A549 (cell line): Measurements from ENCODE around the gene USP30. TPM values are rescaled to one million over a fixed set of nuclear protein-coding genes. Genes with fewer than 3 reads are reported as not detected.

ENCODE experiments used
- ATAC-seq, 2 experiments: fragments of 200-7000 bp in 1 of 2; fragments of >200 bp in 1 of 2; cut with Nextera tagmentation in 1 of 2; cut with Tn5 transposase in 1 of 2; 3 replicates each; pipeline versions ENCODE4 v1.8.0 to v1.9.1; 2018 to 2020; ENCODE audit warnings: mild to moderate bottlenecking in 1 of 2, moderate library complexity in 1 of 2
- CTCF ChIA-PET: fragments of 300-600 bp; sonication (Branson Sonifier 250); formaldehyde crosslinking; extraction: SDS; loops from one replicate; lab custom pipeline; 2021; ENCODE audit warnings: antibody characterized with exemption, inconsistent platforms; lab: Yijun Ruan, JAX
- POLR2A ChIA-PET: fragments of 350-600 bp; formaldehyde crosslinking; extraction: SDS; loops from one replicate; lab custom pipeline; 2021; ENCODE audit warnings: antibody characterized with exemption, inconsistent platforms; lab: Yijun Ruan, JAX
- DNase-seq, 2 experiments: peaks; one replicate each; pipeline versions ENCODE4 v3.0.0 to v3.0.0-alpha.2; 2011 to 2016; ENCODE audit warnings: low read depth in 1 of 2, low spot score in 1 of 2
- FAIRE-seq: peaks from 2 replicates; lab custom pipeline; 2011; peaks lifted over from hg19 to GRCh38; lab: Jason Lieb, UNC
- H3K27ac ChIP-seq, 2 experiments: fragments of >200 bp; sonication (Bioruptor Twin); formaldehyde crosslinking; 3 replicates each; pipeline ENCODE4 v1.5.1; 2016 to 2017
- H3K4me1 ChIP-seq: fragments of >200 bp; sonication (Bioruptor Twin); formaldehyde crosslinking; 3 replicates; pipeline ENCODE4 v1.6.1; 2016
- H3K4me2 ChIP-seq: fragments of >200 bp; sonication (Bioruptor Twin); formaldehyde crosslinking; 3 replicates; pipeline ENCODE4 v1.6.1; 2016
- H3K4me3 ChIP-seq: fragments of >200 bp; sonication (Bioruptor Twin); formaldehyde crosslinking; 3 replicates; pipeline ENCODE4 v1.5.1; 2016
- H3K9me3 ChIP-seq: fragments of >200 bp; sonication (Bioruptor Twin); formaldehyde crosslinking; 3 replicates; pipeline ENCODE4 v1.6.1; 2016
- ATOH8 ChIP-seq: fragments of 250-450 bp; sonication (Bioruptor Pico); IDR thresholded peaks from 2 replicates; pipeline ENCODE4 v1.5.0; 2020; ENCODE audit warnings: low read depth, mild to moderate bottlenecking, moderate library complexity
- CBX2 ChIP-seq: fragments of 200-600 bp; sonication (generic); IDR thresholded peaks from 2 replicates; pipeline ENCODE4 v1.6.1; 2016; ENCODE audit warnings: low read depth, mild to moderate bottlenecking, borderline replicate concordance
- CBX8 ChIP-seq: fragments of 200-600 bp; sonication (generic); IDR thresholded peaks from 2 replicates; pipeline ENCODE4 v1.6.1; 2016
- E2F6 ChIP-seq: IDR thresholded peaks from 2 replicates; pipeline ENCODE4 v1.6.1; 2012; ENCODE audit warnings: low read depth, borderline replicate concordance
- EHMT2 ChIP-seq: fragments of 200-600 bp; sonication (generic); IDR thresholded peaks from 2 replicates; pipeline ENCODE4 v1.6.1; 2016; ENCODE audit warnings: antibody characterized with exemption, low read depth, mild to moderate bottlenecking, moderate library complexity
- ELK1 ChIP-seq: fragments of 150-350 bp; IDR thresholded peaks from 2 replicates; pipeline ENCODE4 v1.6.1; 2014; ENCODE audit warnings: low read depth, mild to moderate bottlenecking, low read length
- HDAC2 ChIP-seq: fragments of 200-600 bp; sonication (generic); IDR thresholded peaks from 2 replicates; pipeline ENCODE4 v1.6.1; 2016
- HES2 ChIP-seq: fragments of >200 bp; sonication (Bioruptor Twin); formaldehyde crosslinking; IDR thresholded peaks from 2 replicates; pipeline ENCODE4 v1.6.1; 2016
- HEYL ChIP-seq: fragments of 250-450 bp; sonication (Bioruptor Pico); IDR thresholded peaks from 2 replicates; pipeline ENCODE4 v1.8.0; 2021; ENCODE audit warnings: mild to moderate bottlenecking, moderate library complexity
- MAX ChIP-seq: IDR thresholded peaks from 2 replicates; pipeline ENCODE4 v1.6.1; 2012
- NPAS2 ChIP-seq: fragments of 250-450 bp; sonication (Bioruptor Pico); IDR thresholded peaks from 2 replicates; pipeline ENCODE4 v1.8.0; 2022; ENCODE audit warnings: mild to moderate bottlenecking, moderate library complexity, borderline replicate concordance
- NR3C1 ChIP-seq: fragments of >200 bp; sonication (Bioruptor Twin); formaldehyde crosslinking; IDR thresholded peaks from 3 replicates; pipeline ENCODE4 v1.6.1; 2017
- PBX3 ChIP-seq: IDR thresholded peaks from 2 replicates; pipeline ENCODE4 v1.6.1; 2012
- POLR2AphosphoS2 ChIP-seq: conservative IDR thresholded peaks from 2 replicates; pipeline ENCODE4 v1.6.1; 2012; ENCODE audit warnings: low read length, improper control_type of control experiment, inconsistent platforms
- RAD21 ChIP-seq, 2 experiments: fragments of >200 bp in 1 of 2; sonication (Bioruptor Twin) in 1 of 2; formaldehyde crosslinking in 1 of 2; IDR thresholded peaks in 1 of 2; conservative IDR thresholded peaks in 1 of 2; 2 replicates in 1 of 2; 3 replicates in 1 of 2; pipeline ENCODE4 v1.6.1; 2012 to 2018; ENCODE audit warnings: inconsistent platforms in 1 of 2
- RCOR1 ChIP-seq: fragments of 150-350 bp; IDR thresholded peaks from 2 replicates; pipeline ENCODE4 v1.6.1; 2014; ENCODE audit warnings: antibody characterized with exemption, low read length, low read depth
- SREBF2 ChIP-seq: fragments of 450-650 bp; IDR thresholded peaks from 2 replicates; pipeline ENCODE4 v1.6.1; 2014; ENCODE audit warnings: mild to moderate bottlenecking, moderate library complexity
- TFCP2L1 ChIP-seq: fragments of 250-450 bp; sonication (Bioruptor Pico); IDR thresholded peaks from 2 replicates; pipeline ENCODE4 v1.5.0; 2021; ENCODE audit warnings: mild to moderate bottlenecking
- TP53 ChIP-seq: fragments of 250-450 bp; sonication (Bioruptor Pico); IDR thresholded peaks from 2 replicates; pipeline ENCODE4 v1.5.0; 2021; ENCODE audit warnings: mild to moderate bottlenecking, moderate library complexity
- USF2 ChIP-seq: fragments of 450-650 bp; IDR thresholded peaks from 2 replicates; pipeline ENCODE4 v1.6.1; 2014; ENCODE audit warnings: antibody characterized with exemption
- ZFP36 ChIP-seq: fragments of 450-650 bp; IDR thresholded peaks from 2 replicates; pipeline ENCODE4 v1.6.1; 2014; ENCODE audit warnings: borderline replicate concordance; ENCODE audit not compliant: partially characterized antibody
- ZNF302 ChIP-seq: fragments of 250-450 bp; sonication (Bioruptor Pico); IDR thresholded peaks from 2 replicates; pipeline ENCODE4 v1.9.0; 2021; ENCODE audit warnings: inconsistent platforms, mild to moderate bottlenecking, moderate library complexity
- WGBS: methylation state at CpG from one replicate; pipeline ENCODE4 v1.1.6; 2017; ENCODE audit errors: missing lambda C conversion rate; 5-methylcytosine and 5-hydroxymethylcytosine counted together
- polyA plus RNA-seq, 4 experiments: library from polyadenylated mRNA; depleted of rRNA in 3 of 4; stranded (reverse); fragments of >200 nt; fragmentation: RNase III in 1 of 4; extraction: RNeasy Plus Mini Kit Qiagen cat#74134 plus additional on column Dnase treatment in 1 of 4; gene quantifications; 2 replicates in 3 of 4; 3 replicates in 1 of 4; pipeline ENCODE4 v1.2.3, GENCODE V29; 2011 to 2017

USP30 gene
- polyA plus RNA-seq, 2 of the 4 experiments (the other 2 are of a cell fraction): 6.8 to 19.6 TPM

GRCh38 chr12:109102491-109102890 lies 50.1 kb downstream of the USP30 start:
- 90% methylated on average over 3 of the region's 3 CpGs for WGBS
- H3K4me2 ChIP-seq: no peak overlapping the region
- TF ChIP-seq SREBF2: no peak
- TF ChIP-seq ATOH8: no peak
- TF ChIP-seq CBX8: no peak
- TF ChIP-seq ELK1: no peak
- no peak for TF ChIP-seq NPAS2
- no peak for TF ChIP-seq CBX2
- no peak for TF ChIP-seq TFCP2L1 (CRISPR knock-in tag)
- no peak for TF ChIP-seq HEYL
- TF ChIP-seq POLR2AphosphoS2: no peak
- TF ChIP-seq MAX: no peak
- no peak for TF ChIP-seq E2F6
- no peak for TF ChIP-seq HES2
- TF ChIP-seq RCOR1: no peak
- TF ChIP-seq, all 56 proteins: peak for 0
- no peaks in the 10 kb centered on the region for H3K9me3 ChIP-seq
- POLR2A ChIA-PET: interaction anchor here (1.0 kb wide), 1 partner anchor 9 kb away, joined by 3 read pairs; no protein-coding TSS in a partner anchor
- CTCF ChIA-PET: interaction anchor here (1.5 to 2.1 kb wide), 3 partner anchors 8 to 10 kb away, joined by 3 to 13 read pairs (median 5); partner anchors contain the start of gene ALKBH2
- FAIRE-seq: no peak
- no peak overlapping the region for H3K4me3 ChIP-seq
- peaks cover 7% of the 10 kb centered on the region; the same call in 2 of the 3 replicates for H3K4me1 ChIP-seq
- no peak for ATAC-seq
- DNase-seq: no peak
- no peak overlapping the region for H3K27ac ChIP-seq

GRCh38 chr12:109105176-109105575 lies 52.8 kb downstream of the USP30 start:
- H3K4me2 ChIP-seq: no peak overlapping the region
- 94% methylated on average over 5 of the region's 5 CpGs for WGBS
- CTCF ChIA-PET: interaction anchor here (1.1 to 1.4 kb wide), 2 partner anchors 16 to 289 kb away, joined by 3 to 4 read pairs; no protein-coding TSS in a partner anchor
- H3K27ac ChIP-seq: no peak overlapping the region
- ATAC-seq: no peak
- no peak for DNase-seq
- no peak overlapping the region for H3K4me3 ChIP-seq
- no peak for FAIRE-seq
- H3K9me3 ChIP-seq: no peaks in the 10 kb centered on the region
- TF ChIP-seq RAD21 (conservative IDR thresholded peaks at IDR 0.05 in 1 of 2, IDR thresholded peaks at IDR 0.05 in 1 of 2) (no peak), ZFP36 (no peak)
- peaks cover under 1% of the 10 kb centered on the region; the same call in 2 of the 3 replicates for H3K4me1 ChIP-seq
- POLR2A ChIA-PET: no interaction called here

GRCh38 chr12:109109746-109110350 lies 57.5 kb downstream of the USP30 start:
- ChIA-PET POLR2A (interaction anchor here (0.6 kb wide), 1 partner anchor 83 kb away, joined by 4 read pairs; no protein-coding TSS in a partner anchor), CTCF (interaction anchor here (0.6 to 3.3 kb wide), 2 partner anchors 11 to 56 kb away, joined by 3 to 29 read pairs; no protein-coding TSS in a partner anchor)
- no peak for TF ChIP-seq HES2
- TF ChIP-seq EHMT2: no peak
- TF ChIP-seq ELK1: no peak
- no peak for TF ChIP-seq TP53 (CRISPR knock-in tag)
- no peak for TF ChIP-seq HDAC2
- no peak for TF ChIP-seq TFCP2L1 (CRISPR knock-in tag)
- TF ChIP-seq NR3C1: no peak
- TF ChIP-seq NPAS2: no peak
- no peak for TF ChIP-seq USF2
- TF ChIP-seq ZNF302 (CRISPR knock-in tag): no peak
- TF ChIP-seq PBX3: no peak
- no peak overlapping the region for H3K4me2 ChIP-seq
- no peak for ATAC-seq
- no peak for FAIRE-seq
- H3K9me3 ChIP-seq: no peaks in the 10 kb centered on the region
- no peak overlapping the region for H3K4me3 ChIP-seq
- WGBS: 90% methylated on average over 6 of the region's 6 CpGs
- peaks cover 11% of the 10 kb centered on the region for H3K4me1 ChIP-seq
- peak overlapping the region; percentile 85 to 90; a peak in 3 of 6 replicates for H3K27ac ChIP-seq
- no peak for DNase-seq
